NCI-H226 (cell line): Measurements from ENCODE around the gene ZNF609.
A peak's percentile ranks its signal among the peaks of the same experiment; 100 is the strongest.

Source experiments
- DNase-seq: peaks from one replicate; pipeline ENCODE4 v3.0.0-alpha.2; 2015

Gene ZNF609

GRCh38 chr15:64542091-64542490 lies 81.7 kb downstream of the ZNF609 start:
- DNase-seq = no peak

GRCh38 chr15:64544450-64544849 lies 84.1 kb downstream of the ZNF609 start:
- peak; percentile 52 for DNase-seq

- DNase-seq = no peak
These were observed 86.9 kb downstream of the ZNF609 start for GRCh38 chr15:64547275-64547674.

- DNase-seq = no peak
These were observed 87.9 kb downstream of the ZNF609 start for GRCh38 chr15:64548235-64548634.

GRCh38 chr15:64549860-64550259 lies 89.5 kb downstream of the ZNF609 start:
- no peak for DNase-seq

GRCh38 chr15:64552281-64552948 lies 92.0 kb downstream of the ZNF609 start:
- no peak for DNase-seq

- peak; percentile 70 for DNase-seq
These were observed 98.2 kb downstream of the ZNF609 start for GRCh38 chr15:64558460-64559179.

GRCh38 chr15:64559243-64559642 lies 98.9 kb downstream of the ZNF609 start:
- DNase-seq = no peak

GRCh38 chr15:64560501-64560900 lies 100.1 kb downstream of the ZNF609 start:
- no peak for DNase-seq

GRCh38 chr15:64560998-64561397 lies 100.6 kb downstream of the ZNF609 start:
- DNase-seq = no peak

GRCh38 chr15:64562003-64562640 lies 101.7 kb downstream of the ZNF609 start:
- DNase-seq = no peak

GRCh38 chr15:64566102-64566501 lies 105.7 kb downstream of the ZNF609 start:
- no peak for DNase-seq

GRCh38 chr15:64566629-64567427 lies 106.5 kb downstream of the ZNF609 start:
- no peak for DNase-seq

- DNase-seq = no peak
These were observed 108.4 kb downstream of the ZNF609 start for GRCh38 chr15:64568765-64569164.

- DNase-seq = peak; percentile 20
These were observed 111.5 kb downstream of the ZNF609 start for GRCh38 chr15:64571857-64572291.

GRCh38 chr15:64572856-64573255 lies 112.5 kb downstream of the ZNF609 start:
- no peak for DNase-seq

GRCh38 chr15:64574301-64575017 lies 114.1 kb downstream of the ZNF609 start:
- DNase-seq = peak; percentile 39

- no peak for DNase-seq
These were observed 120.5 kb downstream of the ZNF609 start for GRCh38 chr15:64580696-64581407.

GRCh38 chr15:64581408-64581761 lies 121.0 kb downstream of the ZNF609 start:
- DNase-seq = no peak

- no peak for DNase-seq
These were observed 121.8 kb downstream of the ZNF609 start for GRCh38 chr15:64582202-64582601.

- no peak for DNase-seq
These were observed 123.1 kb downstream of the ZNF609 start for GRCh38 chr15:64583519-64583918.

GRCh38 chr15:64583983-64584382 lies 123.6 kb downstream of the ZNF609 start:
- DNase-seq = no peak
